Spleen (tissue), 11 donors: Measurements from ENCODE around the gene PCED1B. TPM values are rescaled to one million over a fixed set of nuclear protein-coding genes. Genes with fewer than 3 reads are reported as not detected.
"Not testable (repeated sequence)": the region's sequence is repeated elsewhere in the genome, so short reads cannot be mapped to it uniquely, and the experiment has no call there.

Source experiments
- DNase-seq: peaks from one replicate; pipeline ENCODE4 v3.0.0-alpha.2; 2020
- H3K27ac ChIP-seq, 8 donors: fragments of 200-600 bp; sonication (generic) in 7 of 8; 1 replicate in 4 of 8; 2 replicates in 4 of 8; pipeline versions ENCODE4 v1.5.0 to v1.8.0; 2016 to 2021; ENCODE audit warnings: inconsistent platforms in 4 of 8, mild to moderate bottlenecking in 4 of 8, moderate library complexity in 1 of 8
- H3K27me3 ChIP-seq, 7 donors: fragments of 200-600 bp; sonication (generic) in 6 of 7; replicated peaks in 1 of 7; 1 replicate in 4 of 7; 2 replicates in 3 of 7; pipeline versions ENCODE4 v1.5.0 to v1.8.0; 2016 to 2021; ENCODE audit warnings: inconsistent platforms in 3 of 7, mild to moderate bottlenecking in 1 of 7
- H3K36me3 ChIP-seq, 6 donors: fragments of 200-600 bp; sonication (generic) in 5 of 6; 1 replicate in 4 of 6; 2 replicates in 2 of 6; pipeline versions ENCODE4 v1.5.0 to v1.8.0; 2016 to 2021; ENCODE audit warnings: inconsistent platforms in 2 of 6
- H3K4me1 ChIP-seq, 6 donors: fragments of 200-600 bp; sonication (generic) in 5 of 6; 1 replicate in 3 of 6; 2 replicates in 3 of 6; pipeline versions ENCODE4 v1.5.0 to v1.8.0; 2016 to 2021; ENCODE audit warnings: inconsistent platforms in 3 of 6
- H3K4me3 ChIP-seq, 8 donors: fragments of 200-600 bp; sonication (generic) in 7 of 8; 1 replicate in 4 of 8; 2 replicates in 4 of 8; pipeline versions ENCODE4 v1.5.0 to v1.8.0; 2016 to 2021; ENCODE audit warnings: inconsistent platforms in 4 of 8, mild to moderate bottlenecking in 4 of 8, moderate library complexity in 2 of 8
- H3K9me3 ChIP-seq, 8 donors: fragments of 200-600 bp; sonication (generic) in 7 of 8; 1 replicate in 4 of 8; 2 replicates in 4 of 8; pipeline versions ENCODE4 v1.5.0 to v1.8.0; 2016 to 2021; ENCODE audit warnings: inconsistent platforms in 4 of 8
- POLR2A ChIP-seq, 3 donors: fragments of 450-650 bp; IDR thresholded peaks; one replicate each; pipeline ENCODE4 v1.5.1; 2017; ENCODE audit warnings: antibody characterized with exemption in 3 of 3, mild to moderate bottlenecking in 1 of 3
- POLR2AphosphoS5 ChIP-seq, 3 donors: sonication (generic); formaldehyde crosslinking; IDR thresholded peaks; one replicate each; pipeline ENCODE4 v1.5.1; 2017; ENCODE audit warnings: antibody characterized with exemption in 3 of 3
- WGBS, 5 donors: extraction: QIAGEN DNeasy Blood & Tissue Kit in 3 of 5; methylation state at CpG; one replicate each; pipeline versions ENCODE4 v1.1.5 to v1.1.7; 2013 to 2018; 5-methylcytosine and 5-hydroxymethylcytosine counted together
- intact Hi-C: fragments of 100-400 bp; cut with DNase I; formaldehyde crosslinking; loops from one replicate; pipeline ENCODE4 v1.15.0; 2023; ENCODE audit warnings: low total_unique reads
- polyA plus RNA-seq, 3 donors: library from polyadenylated mRNA; stranded (reverse); fragments of 200-250 nt; gene quantifications; one replicate each; pipeline ENCODE4 v1.2.1, GENCODE V29; 2013
- total RNA-seq, 7 donors: library from RNA; depleted of rRNA in 3 of 7; stranded (reverse); fragments of >200 nt in 3 of 7; fragmentation: NEBNext Ultra II Directional in 4 of 7; extraction: Animal tissue kit (Norgen Biotek cat#: 25700) in 4 of 7; gene quantifications; one replicate each; pipeline versions ENCODE4 v1.1.0 to v1.2.1, GENCODE V29; 2016 to 2021
- TF ChIP-seq, protein P1 (sequence below), 11 experiments: fragments of 200-600 bp in 7 of 11; fragments of 450-650 bp in 4 of 11; sonication (generic) in 4 of 11; IDR thresholded peaks in 8 of 11; conservative IDR thresholded peaks in 3 of 11; 1 replicate in 7 of 11; 2 replicates in 4 of 11; pipeline versions ENCODE4 v1.4.0 to v1.8.0; 2016 to 2021; ENCODE audit warnings: antibody characterized with exemption in 11 of 11, inconsistent platforms in 4 of 11, mild to moderate bottlenecking in 1 of 11
- donor health status: healthy with polysubstance abuse.
- donor health status: DM: no; HTN: no; CAD: no; lungs with moderate emphysema.
- donor health status: DM: no; HTN: no; CAD: no.
- donor health status: Bipolar disorder and iron deficiency.
- donor health status: healthy.
- donor health status: DM: no; HTN: no; CAD: no.
- donor health status: DM: yes; HTN: yes; CAD: no.

PCED1B gene
- total and polyA plus RNA-seq, 10 donors = 15.3 to 34.5 (median 24.4) TPM

GRCh38 chr12:47111392-47111778 lies 32.0 kb downstream of the PCED1B start:
- WGBS, 5 donors = 80 to 87% (median 83%) methylated on average over 2 of the region's 2 CpGs
- no peak overlapping the region for H3K4me3 ChIP-seq
- intact Hi-C loops = no loop called here
- no peak overlapping the region for H3K27ac ChIP-seq
- TF ChIP-seq, protein P1, sequence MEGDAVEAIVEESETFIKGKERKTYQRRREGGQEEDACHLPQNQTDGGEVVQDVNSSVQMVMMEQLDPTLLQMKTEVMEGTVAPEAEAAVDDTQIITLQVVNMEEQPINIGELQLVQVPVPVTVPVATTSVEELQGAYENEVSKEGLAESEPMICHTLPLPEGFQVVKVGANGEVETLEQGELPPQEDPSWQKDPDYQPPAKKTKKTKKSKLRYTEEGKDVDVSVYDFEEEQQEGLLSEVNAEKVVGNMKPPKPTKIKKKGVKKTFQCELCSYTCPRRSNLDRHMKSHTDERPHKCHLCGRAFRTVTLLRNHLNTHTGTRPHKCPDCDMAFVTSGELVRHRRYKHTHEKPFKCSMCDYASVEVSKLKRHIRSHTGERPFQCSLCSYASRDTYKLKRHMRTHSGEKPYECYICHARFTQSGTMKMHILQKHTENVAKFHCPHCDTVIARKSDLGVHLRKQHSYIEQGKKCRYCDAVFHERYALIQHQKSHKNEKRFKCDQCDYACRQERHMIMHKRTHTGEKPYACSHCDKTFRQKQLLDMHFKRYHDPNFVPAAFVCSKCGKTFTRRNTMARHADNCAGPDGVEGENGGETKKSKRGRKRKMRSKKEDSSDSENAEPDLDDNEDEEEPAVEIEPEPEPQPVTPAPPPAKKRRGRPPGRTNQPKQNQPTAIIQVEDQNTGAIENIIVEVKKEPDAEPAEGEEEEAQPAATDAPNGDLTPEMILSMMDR (IDR thresholded peaks at IDR 0.05 in 8 of 11, conservative IDR thresholded peaks at IDR 0.05 in 3 of 11) = no peak
- TF ChIP-seq POLR2AphosphoS5 (IDR thresholded peaks at IDR 0.05) (no peak), POLR2A (IDR thresholded peaks at IDR 0.05) (no peak)
- H3K27me3 ChIP-seq = no peaks in the 10 kb centered on the region
- peaks cover 0 to 21% (median 0%) of the 10 kb centered on the region in 6 donors for H3K36me3 ChIP-seq
- DNase-seq = no peak
- no peaks in the 10 kb centered on the region for H3K9me3 ChIP-seq
- peaks cover 0 to 16% (median 8%) of the 10 kb centered on the region in 6 donors for H3K4me1 ChIP-seq

DNA sequence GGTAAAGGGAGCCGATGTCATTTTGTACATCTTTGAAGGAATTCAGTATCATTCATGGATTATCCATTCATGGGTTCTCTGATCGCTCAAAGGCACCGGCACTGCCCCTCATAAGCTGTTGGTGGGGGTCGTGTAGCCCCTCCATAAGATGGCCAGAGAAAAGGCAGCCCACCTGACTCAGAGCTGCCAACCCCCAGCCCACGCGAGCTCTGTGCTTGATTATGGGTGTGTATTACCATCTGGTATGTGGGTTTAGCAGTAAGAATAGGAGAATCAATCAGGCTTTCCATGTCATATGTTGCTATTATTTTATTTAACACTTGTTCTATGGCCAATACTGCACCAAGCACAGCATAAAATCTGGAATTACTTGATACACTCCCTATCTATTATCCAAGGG lies 32.4 kb downstream of the PCED1B start:
- TF ChIP-seq POLR2AphosphoS5 (IDR thresholded peaks at IDR 0.05) = no peak
- intact Hi-C loops = no loop called here
- Histone ChIP-seq H3K4me3 (no peak overlapping the region), H3K27me3 (no peaks in the 10 kb centered on the region), H3K9me3 (no peaks in the 10 kb centered on the region), H3K4me1 (peaks cover 0 to 16% (median 8%) of the 10 kb centered on the region in 6 donors), H3K27ac (no peak overlapping the region), H3K36me3 (peaks cover 0 to 17% (median 0%) of the 10 kb centered on the region in 6 donors)
- WGBS, 5 donors = 89 to 98% (median 95%) methylated on average over 6 of the region's 6 CpGs
- DNase-seq = no peak

- peaks cover 0 to 11% (median 0%) of the 10 kb centered on the region in 6 donors for H3K36me3 ChIP-seq
- 49 to 74% (median 65%) methylated on average over 2 of the region's 2 CpGs for WGBS, 5 donors
- H3K4me1 ChIP-seq = peaks cover 0 to 16% (median 8%) of the 10 kb centered on the region in 6 donors
- H3K9me3 ChIP-seq = no peaks in the 10 kb centered on the region
- no peak overlapping the region for H3K27ac ChIP-seq
- DNase-seq = no peak
- TF ChIP-seq, protein P1 (IDR thresholded peaks at IDR 0.05 in 8 of 11, conservative IDR thresholded peaks at IDR 0.05 in 3 of 11) = no peak
- TF ChIP-seq POLR2AphosphoS5 (IDR thresholded peaks at IDR 0.05) (no peak), POLR2A (IDR thresholded peaks at IDR 0.05) (no peak)
- H3K4me3 ChIP-seq = no peak overlapping the region
- no peaks in the 10 kb centered on the region for H3K27me3 ChIP-seq
- intact Hi-C loops = no loop called here
Observed at GRCh38 chr12:47112679-47113078, 33.3 kb downstream of the PCED1B start.

DNA sequence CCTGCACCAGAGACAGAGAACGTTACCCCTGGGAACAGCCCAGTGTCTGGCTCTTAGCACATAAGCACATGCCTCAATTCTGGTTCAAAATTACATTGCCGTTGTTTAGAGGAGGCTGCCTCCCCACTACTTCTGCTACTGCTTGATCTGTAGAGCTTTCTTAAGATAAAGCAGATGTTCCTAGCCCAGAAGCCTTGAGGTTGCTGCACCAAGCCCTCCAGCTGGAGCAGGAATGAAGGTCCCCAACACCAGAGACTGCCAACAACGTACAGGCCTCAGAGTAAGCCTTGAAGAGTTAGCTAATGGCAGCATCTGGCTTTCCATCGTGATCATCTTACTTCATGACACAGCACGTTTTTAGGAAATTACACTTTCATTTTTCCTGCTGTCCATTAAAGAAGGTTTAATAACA lies 35.1 kb downstream of the PCED1B start:
- Histone ChIP-seq H3K27me3 (no peaks in the 10 kb centered on the region), H3K4me1 (peaks cover 0 to 16% (median 8%) of the 10 kb centered on the region in 6 donors), H3K36me3 (peaks cover 0 to 11% (median 0%) of the 10 kb centered on the region in 6 donors), H3K4me3 (no peak overlapping the region), H3K9me3 (no peaks in the 10 kb centered on the region), H3K27ac (no peak overlapping the region)
- WGBS, 5 donors = 82 to 91% (median 83%) methylated on average over 5 of the region's 5 CpGs
- no peak for DNase-seq
- intact Hi-C loops = no loop called here
- TF ChIP-seq POLR2AphosphoS5 (IDR thresholded peaks at IDR 0.05) (no peak), POLR2A (IDR thresholded peaks at IDR 0.05) (no peak)
- TF ChIP-seq, protein P1 (IDR thresholded peaks at IDR 0.05 in 8 of 11, conservative IDR thresholded peaks at IDR 0.05 in 3 of 11) = no peak

GRCh38 chr12:47117305-47117704 lies 37.9 kb downstream of the PCED1B start:
- H3K27ac ChIP-seq, H3K27me3 ChIP-seq, H3K4me3 ChIP-seq, H3K9me3 ChIP-seq, intact Hi-C loops, DNase-seq: not testable (repeated sequence)
- Histone ChIP-seq H3K36me3 (peaks cover 0 to 11% (median 0%) of the 10 kb centered on the region in 6 donors), H3K4me1 (peaks cover 0 to 11% (median 7%) of the 10 kb centered on the region in 6 donors)
- WGBS, 5 donors = 68 to 100% (median 94%) methylated on average over 1 to 2 of the region's 3 CpGs
